ACHN (cell line): ENCODE results near the gene AEBP1.

ENCODE experiments used
- DNase-seq: peaks from one replicate; pipeline ENCODE4 v3.0.0-alpha.2; 2015
- in situ Hi-C: cut with HindIII; loops from 2 replicates; pipeline ENCODE4 v1.10.0; 2017; ENCODE audit warnings: low sequenced_read_pairs, low pct_ligation_motif_present, low pct_unique_long_range_greater_than_20kb

Gene AEBP1

DNA sequence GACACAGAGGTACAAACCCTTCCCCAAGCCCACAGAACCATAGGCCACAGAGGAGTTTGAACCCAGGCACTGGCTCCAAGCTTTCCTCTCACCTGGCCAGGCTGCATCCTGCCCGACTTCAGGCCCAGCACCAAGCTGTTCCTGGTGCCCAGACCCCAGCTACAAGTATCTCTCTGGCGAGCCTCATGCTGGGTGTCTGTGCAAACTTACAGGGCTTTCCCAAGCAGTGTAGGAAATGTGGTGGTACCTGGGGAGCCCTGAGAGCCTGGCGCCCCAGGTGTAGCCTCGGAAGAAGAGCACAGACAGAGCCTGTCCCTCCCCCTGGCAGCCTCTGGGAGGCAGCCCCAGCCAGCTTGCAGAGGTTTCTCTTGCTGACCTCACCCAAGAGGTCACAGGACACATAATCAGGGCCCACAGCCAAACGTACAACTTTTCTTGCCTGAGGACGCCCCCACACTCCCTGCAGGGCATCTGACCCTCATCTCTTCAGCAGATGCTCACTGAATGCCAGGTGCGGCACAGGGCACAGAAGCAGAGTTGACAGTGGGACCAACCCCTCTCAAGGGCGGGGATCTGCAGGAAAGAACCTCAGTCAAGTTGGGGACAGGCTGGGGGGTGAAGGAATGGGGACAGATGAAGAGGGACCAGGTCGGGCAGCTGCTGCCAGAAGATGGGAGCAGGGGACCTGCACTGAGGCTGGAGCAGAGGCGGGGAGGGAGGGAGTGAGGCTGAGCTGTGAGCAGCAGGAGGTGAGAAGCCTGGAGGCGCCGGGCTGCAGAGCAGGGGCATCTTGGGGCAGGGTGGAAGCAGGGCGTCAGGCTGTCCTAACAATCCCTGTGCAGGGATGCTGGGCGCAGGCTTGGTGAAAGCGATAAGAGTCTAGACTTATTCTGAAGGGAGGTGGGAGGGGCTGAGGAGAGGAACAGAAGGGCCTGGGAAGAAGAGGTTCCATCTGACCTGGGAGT is 53.3 kb downstream of the AEBP1 start:
- in situ Hi-C loops, result no loop called here
- DNase-seq, result no peak

DNA sequence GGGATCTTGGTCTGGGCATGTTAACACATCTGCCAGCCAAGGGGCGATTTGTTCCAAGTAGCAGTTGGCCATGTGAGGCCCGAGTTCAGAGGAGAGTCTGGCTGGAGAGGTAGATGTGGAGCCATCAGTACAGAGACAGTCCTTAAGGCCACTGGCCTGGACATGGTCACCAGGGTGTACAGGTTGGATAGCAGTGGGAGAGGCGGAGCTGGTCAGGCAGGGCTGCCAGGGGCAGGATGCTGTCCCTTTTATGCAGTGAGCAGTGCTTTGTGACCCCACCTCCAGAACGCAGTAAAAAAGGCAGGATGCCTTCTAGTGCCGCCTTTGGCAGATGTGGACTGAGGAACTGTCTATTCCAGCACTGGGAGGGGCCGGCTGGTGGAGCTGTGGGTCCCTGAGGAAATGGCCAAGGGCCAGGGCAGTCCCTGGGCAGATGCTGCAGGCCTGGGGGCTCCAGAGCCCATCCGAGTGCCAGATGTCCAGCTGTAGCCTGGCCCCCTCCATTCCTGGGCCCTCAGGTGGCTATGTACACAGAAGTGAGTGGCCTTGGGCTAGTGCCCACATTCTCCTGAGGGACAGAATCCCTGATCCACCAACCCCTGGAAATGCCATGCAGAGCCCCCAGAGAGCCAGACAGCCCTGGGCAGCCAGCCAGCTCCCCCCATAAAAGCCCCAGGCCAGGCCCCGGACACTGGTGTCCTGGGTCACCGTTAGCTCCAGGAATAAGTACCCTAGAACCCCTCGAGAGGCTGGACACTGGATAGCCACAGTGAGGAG is 54.1 kb downstream of the AEBP1 start:
- in situ Hi-C loops, result no loop called here
- no peak for DNase-seq

DNA sequence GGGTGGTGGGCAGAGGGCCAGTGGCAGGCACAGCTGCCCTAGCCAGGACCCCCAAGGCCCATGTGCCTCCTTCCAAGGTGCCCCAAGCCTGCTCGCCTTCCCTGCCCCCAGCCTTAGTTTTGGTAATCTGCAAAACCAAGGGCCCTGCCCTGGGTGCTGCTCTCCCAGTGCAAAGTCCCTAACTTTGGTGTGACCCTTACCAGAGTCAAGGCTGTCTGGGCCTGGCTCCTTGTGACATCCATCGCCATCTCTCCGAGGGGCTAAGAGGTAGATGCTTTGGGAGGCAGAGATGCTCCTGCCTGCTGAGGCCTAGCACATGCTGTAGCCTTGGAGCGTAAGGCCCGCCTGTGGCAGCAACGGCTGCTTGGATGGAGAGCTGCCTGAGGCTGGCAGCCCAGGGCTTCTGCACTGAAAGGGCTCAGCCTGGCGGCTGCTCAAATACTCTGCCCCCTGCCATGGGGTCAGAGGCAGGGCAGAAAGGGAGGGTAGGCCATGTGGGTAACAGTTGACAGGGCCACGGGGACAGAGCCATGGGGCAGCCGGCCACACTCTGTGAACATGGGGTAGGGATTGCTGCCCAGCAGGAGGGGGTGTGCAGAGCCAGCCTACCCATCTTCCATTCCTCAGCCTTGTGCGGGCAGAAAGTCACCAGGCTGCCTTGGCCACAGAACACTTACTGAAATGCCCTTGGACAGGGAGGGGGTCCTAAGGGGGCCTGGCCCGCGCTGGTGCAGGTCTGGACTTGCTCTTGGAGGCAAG is 54.9 kb downstream of the AEBP1 start:
- in situ Hi-C loops, result no loop called here
- DNase-seq, result no peak

DNA sequence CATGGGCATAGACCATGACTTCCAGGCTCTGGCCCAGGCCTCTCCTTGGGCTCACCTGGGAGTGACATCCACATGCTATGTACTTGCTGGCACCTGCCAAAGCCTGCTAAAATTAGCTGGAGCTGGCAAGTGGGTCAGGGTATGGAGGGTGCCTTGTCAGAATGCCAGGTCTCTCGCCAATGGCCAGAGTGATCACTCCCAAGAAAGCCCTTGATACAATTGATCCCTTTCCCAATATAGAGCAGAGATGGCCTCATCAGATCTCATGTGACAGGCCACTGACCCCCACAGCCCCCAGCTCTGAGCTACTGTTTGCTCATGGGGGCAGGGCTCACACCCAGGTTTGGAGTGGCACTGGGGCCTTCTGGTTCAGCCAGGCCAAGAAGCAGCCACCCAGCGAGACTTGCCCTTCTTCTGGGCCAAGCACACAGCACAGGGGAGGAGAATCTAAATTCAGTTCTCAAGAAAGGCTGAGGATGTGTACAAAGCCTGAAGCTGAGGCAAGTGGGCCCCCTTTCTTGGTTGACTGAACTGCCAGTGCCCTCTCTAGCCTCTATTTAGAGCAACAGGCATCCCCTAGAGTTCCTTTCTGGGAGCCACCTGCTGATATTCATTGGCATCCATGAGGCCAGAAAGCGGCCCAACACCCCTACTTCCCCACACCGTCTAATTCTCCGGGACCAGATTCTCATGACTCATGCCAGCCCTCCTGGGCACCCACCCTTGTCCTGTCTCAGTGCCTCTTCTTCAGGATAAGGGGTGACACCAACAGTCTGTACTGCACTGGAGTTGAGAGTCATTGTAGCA is 55.9 kb downstream of the AEBP1 start:
- no peak for DNase-seq
- in situ Hi-C loops, result no loop called here

DNA sequence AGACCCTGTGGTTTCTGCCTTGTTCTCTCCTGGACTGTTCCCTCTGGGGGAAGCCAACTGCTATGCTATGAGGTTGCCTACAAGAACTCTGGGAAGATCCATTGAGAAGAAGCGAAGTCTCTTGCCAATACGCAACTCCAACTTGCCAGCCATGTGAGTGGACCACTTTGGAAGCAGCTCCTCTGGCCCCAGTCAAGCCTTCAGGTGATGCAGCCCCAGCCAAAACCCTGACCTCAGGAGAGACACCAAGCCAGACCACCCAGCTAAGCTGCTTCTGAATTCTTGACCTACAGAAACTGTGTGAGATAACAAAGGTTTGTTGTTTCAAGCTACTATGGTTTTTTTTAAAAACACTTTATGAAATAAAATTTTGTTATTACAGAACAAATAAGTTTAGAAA is 57.2 kb downstream of the AEBP1 start:
- DNase-seq, result no peak
- in situ Hi-C loops, result no loop called here

DNA sequence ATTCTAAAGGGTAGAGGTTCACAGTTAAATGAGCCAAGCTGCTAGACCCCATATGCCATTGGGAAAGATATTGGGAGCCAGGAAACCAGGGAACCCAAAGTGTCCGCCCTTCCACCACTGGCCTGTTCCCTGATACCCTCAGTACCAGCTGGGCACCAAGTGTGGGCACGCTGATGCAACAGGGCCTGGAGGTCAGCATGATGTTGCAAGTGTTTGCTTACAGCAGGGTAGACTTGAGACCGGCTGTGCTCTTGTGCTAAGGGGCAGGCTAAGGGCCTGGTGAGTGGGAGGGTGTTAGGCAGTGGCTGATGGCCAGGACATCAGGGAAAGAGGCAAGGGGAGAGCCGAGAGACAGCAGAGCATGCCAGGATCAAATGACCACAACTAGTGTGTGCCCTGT is 58.0 kb downstream of the AEBP1 start:
- DNase-seq, result no peak
- in situ Hi-C loops, result no loop called here

DNA sequence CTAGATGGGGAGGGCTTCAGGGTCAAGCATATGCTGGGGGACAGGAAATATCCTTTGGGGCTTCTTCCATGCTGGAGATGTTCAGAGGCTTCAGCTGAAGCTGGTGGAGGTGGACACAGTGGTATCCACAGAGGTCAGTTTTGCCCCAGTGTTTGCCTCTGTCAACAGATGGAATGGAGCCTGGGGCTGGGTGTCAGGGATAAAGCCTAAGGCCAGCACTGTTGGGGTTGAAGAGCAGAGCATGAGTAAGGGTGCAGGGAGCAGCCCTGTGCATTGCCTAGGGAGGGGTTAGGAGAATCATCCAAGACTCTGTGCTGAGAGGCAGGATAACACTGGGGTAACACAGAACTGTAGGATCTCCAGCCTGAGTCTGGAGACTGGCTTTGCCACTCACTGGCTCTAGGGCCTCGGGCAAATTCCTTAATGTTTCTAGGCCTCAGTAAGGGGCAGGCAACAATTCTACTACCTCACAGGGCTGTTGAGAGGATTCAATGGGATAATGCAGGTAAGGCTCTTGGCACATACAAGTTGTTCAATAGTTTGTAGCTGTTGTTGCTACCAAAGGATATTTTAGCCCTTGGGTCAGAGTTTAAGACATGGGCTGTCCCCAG is 58.7 kb downstream of the AEBP1 start:
- no peak for DNase-seq
- in situ Hi-C loops, result no loop called here

DNA sequence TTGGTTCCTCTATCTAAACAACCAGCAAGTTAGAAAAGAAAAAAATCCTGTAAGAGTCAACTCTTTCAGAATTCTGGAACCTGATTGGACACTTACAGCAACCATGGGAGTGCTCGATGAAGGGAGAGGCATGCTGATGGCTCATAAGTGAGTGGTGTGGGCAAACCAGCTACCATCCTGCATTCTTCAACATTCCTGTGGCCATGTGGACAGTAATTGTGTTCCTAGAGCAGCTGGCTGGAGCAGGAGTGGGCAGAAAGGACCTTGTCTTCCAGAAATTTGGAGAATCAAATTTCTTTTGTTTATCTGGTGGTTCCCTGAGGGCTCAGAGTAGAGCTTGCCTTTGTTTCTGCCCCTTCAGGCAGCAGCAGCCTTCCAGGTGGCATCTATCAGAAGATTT is 59.4 kb downstream of the AEBP1 start:
- peak; percentile 96 for DNase-seq
- in situ Hi-C loops, result no loop called here
